ENCODE data around the gene NHS.

The NHS gene

GRCh38 chrX:17654116-17654515 is 279.1 kb downstream of the NHS start:
- Histone ChIP-seq H4K20me1 (ENCODE audit: insufficient read depth, low read length) (no peaks in the 10 kb centered on the region), H3K27ac (ENCODE audit: low read depth, low read length, poor library complexity, severe bottlenecking) (no peak overlapping the region), H2AFZ (ENCODE audit: low read length) (no peak overlapping the region), H3K9me3 (ENCODE audit: low read length) (no peaks in the 10 kb centered on the region), H3K79me2 (ENCODE audit: insufficient read depth, low read length) (no peaks in the 10 kb centered on the region), H3K4me3 (ENCODE audit: low read depth, low read length, poor library complexity, severe bottlenecking) (no peak overlapping the region), H3F3A (ENCODE audit: insufficient read depth, low read length) (no peaks in the 10 kb centered on the region), H3K4me2 (ENCODE audit: low read length) (no peak overlapping the region), H3K9ac (ENCODE audit: low read length) (no peak overlapping the region), H3K4me1 (ENCODE audit: insufficient read depth, low read length, severe bottlenecking) (no peaks in the 10 kb centered on the region), H3K36me3 (ENCODE audit: insufficient read depth, low read length) (no peaks in the 10 kb centered on the region), H3K27me3 (ENCODE audit: insufficient read depth, low read length) (no peaks in the 10 kb centered on the region), H3K9me2 (ENCODE audit: low read depth, low read length) (no peaks in the 10 kb centered on the region)
- TF ChIP-seq EZH2 (IDR thresholded peaks at IDR 0.05; ENCODE audit: borderline replicate concordance, low read length), result no peak
- no peak for TF ChIP-seq CTCF (IDR thresholded peaks at IDR 0.05; ENCODE audit: low read length)

GRCh38 chrX:17655211-17656034 is 280.4 kb downstream of the NHS start:
- no peaks in the 10 kb centered on the region for H3K27me3 ChIP-seq (ENCODE audit: insufficient read depth, low read length)
- H3K9me3 ChIP-seq (ENCODE audit: low read length), result no peaks in the 10 kb centered on the region
- H3F3A ChIP-seq (ENCODE audit: insufficient read depth, low read length), result no peaks in the 10 kb centered on the region
- no peaks in the 10 kb centered on the region for H3K79me2 ChIP-seq (ENCODE audit: insufficient read depth, low read length)
- H3K4me1 ChIP-seq (ENCODE audit: insufficient read depth, low read length, severe bottlenecking), result no peaks in the 10 kb centered on the region
- no peaks in the 10 kb centered on the region for H3K36me3 ChIP-seq (ENCODE audit: insufficient read depth, low read length)
- TF ChIP-seq CTCF (IDR thresholded peaks at IDR 0.05; ENCODE audit: low read length) (no peak), EZH2 (IDR thresholded peaks at IDR 0.05; ENCODE audit: borderline replicate concordance, low read length) (no peak)
- H2AFZ ChIP-seq (ENCODE audit: low read length), result no peak overlapping the region
- H3K9ac ChIP-seq (ENCODE audit: low read length), result no peak overlapping the region
- H3K4me3 ChIP-seq (ENCODE audit: low read depth, low read length, poor library complexity, severe bottlenecking), result no peak overlapping the region
- no peak overlapping the region for H3K4me2 ChIP-seq (ENCODE audit: low read length)
- no peaks in the 10 kb centered on the region for H3K9me2 ChIP-seq (ENCODE audit: low read depth, low read length)
- no peak overlapping the region for H3K27ac ChIP-seq (ENCODE audit: low read depth, low read length, poor library complexity, severe bottlenecking)
- no peaks in the 10 kb centered on the region for H4K20me1 ChIP-seq (ENCODE audit: insufficient read depth, low read length)

GRCh38 chrX:17656035-17656418 is 281.0 kb downstream of the NHS start:
- Histone ChIP-seq H3K9me2 (ENCODE audit: low read depth, low read length) (no peaks in the 10 kb centered on the region), H3K36me3 (ENCODE audit: insufficient read depth, low read length) (no peaks in the 10 kb centered on the region), H3K9me3 (ENCODE audit: low read length) (no peaks in the 10 kb centered on the region), H3K27ac (ENCODE audit: low read depth, low read length, poor library complexity, severe bottlenecking) (no peak overlapping the region), H4K20me1 (ENCODE audit: insufficient read depth, low read length) (no peaks in the 10 kb centered on the region), H2AFZ (ENCODE audit: low read length) (no peak overlapping the region), H3K79me2 (ENCODE audit: insufficient read depth, low read length) (no peaks in the 10 kb centered on the region), H3F3A (ENCODE audit: insufficient read depth, low read length) (no peaks in the 10 kb centered on the region), H3K4me1 (ENCODE audit: insufficient read depth, low read length, severe bottlenecking) (no peaks in the 10 kb centered on the region), H3K9ac (ENCODE audit: low read length) (no peak overlapping the region), H3K4me2 (ENCODE audit: low read length) (no peak overlapping the region), H3K4me3 (ENCODE audit: low read depth, low read length, poor library complexity, severe bottlenecking) (no peak overlapping the region), H3K27me3 (ENCODE audit: insufficient read depth, low read length) (no peaks in the 10 kb centered on the region)
- TF ChIP-seq EZH2 (IDR thresholded peaks at IDR 0.05; ENCODE audit: borderline replicate concordance, low read length) (no peak), CTCF (IDR thresholded peaks at IDR 0.05; ENCODE audit: low read length) (no peak)

All from OCI-LY1 (cell line).